Duodenal mucosa (tissue), 2 donors: Measurements from ENCODE around the gene ITGB5.

Source experiments
- H3K27ac ChIP-seq: one replicate; pipeline ENCODE4 v1.7.0; 2013; ENCODE audit warnings: low read depth, low read length
- H3K27me3 ChIP-seq, 2 donors: one replicate each; pipeline ENCODE4 v1.7.0; 2013; ENCODE audit warnings: low read length in 2 of 2, control low read depth in 1 of 2; ENCODE audit not compliant: insufficient read depth in 2 of 2, control insufficient read depth in 1 of 2
- H3K36me3 ChIP-seq, 2 donors: one replicate each; pipeline ENCODE4 v1.7.0; 2013; ENCODE audit warnings: low read length in 2 of 2, control low read depth in 1 of 2; ENCODE audit not compliant: insufficient read depth in 2 of 2, control insufficient read depth in 1 of 2
- H3K4me1 ChIP-seq, 2 donors: one replicate each; pipeline ENCODE4 v1.7.0; 2013; ENCODE audit warnings: low read length in 2 of 2, control low read depth in 1 of 2; ENCODE audit not compliant: insufficient read depth in 2 of 2, control insufficient read depth in 1 of 2
- H3K4me3 ChIP-seq, 2 donors: one replicate each; pipeline ENCODE4 v1.7.0; 2013; ENCODE audit warnings: low read length in 2 of 2, low read depth in 1 of 2
- H3K9ac ChIP-seq, 2 donors: one replicate each; pipeline ENCODE4 v1.7.0; 2013; ENCODE audit warnings: low read length in 2 of 2, low read depth in 1 of 2
- H3K9me3 ChIP-seq, 2 donors: one replicate each; pipeline ENCODE4 v1.7.0; 2013; ENCODE audit warnings: low read length in 2 of 2, control low read depth in 1 of 2; ENCODE audit not compliant: control insufficient read depth in 1 of 2

Gene ITGB5

DNA sequence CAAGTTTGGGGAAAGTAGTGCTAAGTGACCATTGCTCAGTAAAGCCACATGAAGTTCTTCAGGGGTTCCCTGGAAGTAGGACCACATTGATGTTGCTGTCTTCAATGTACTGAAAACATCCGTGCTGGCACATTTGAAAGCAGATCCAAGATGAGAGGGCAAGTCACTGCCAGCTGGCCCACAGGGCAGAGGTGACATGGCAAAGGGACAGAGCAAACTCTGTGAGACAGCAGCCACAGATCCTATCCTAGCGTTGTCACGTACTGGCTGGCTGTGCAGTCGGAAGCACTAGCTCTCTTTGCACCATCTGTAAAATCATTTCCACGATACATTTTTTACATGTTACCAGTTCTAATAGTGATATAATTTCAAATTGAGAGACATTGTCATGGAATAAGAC lies 33.6 kb upstream of the ITGB5 start:
- H3K9me3 ChIP-seq, result no peaks in the 10 kb centered on the region
- H3K4me3 ChIP-seq, result no peak overlapping the region
- no peaks in the 10 kb centered on the region for H3K27me3 ChIP-seq
- no peak overlapping the region for H3K9ac ChIP-seq
- H3K4me1 ChIP-seq, result no peaks in the 10 kb centered on the region
- H3K36me3 ChIP-seq, result peaks cover 31 to 79% of the 10 kb centered on the region in 2 donors
- no peak overlapping the region for H3K27ac ChIP-seq

DNA sequence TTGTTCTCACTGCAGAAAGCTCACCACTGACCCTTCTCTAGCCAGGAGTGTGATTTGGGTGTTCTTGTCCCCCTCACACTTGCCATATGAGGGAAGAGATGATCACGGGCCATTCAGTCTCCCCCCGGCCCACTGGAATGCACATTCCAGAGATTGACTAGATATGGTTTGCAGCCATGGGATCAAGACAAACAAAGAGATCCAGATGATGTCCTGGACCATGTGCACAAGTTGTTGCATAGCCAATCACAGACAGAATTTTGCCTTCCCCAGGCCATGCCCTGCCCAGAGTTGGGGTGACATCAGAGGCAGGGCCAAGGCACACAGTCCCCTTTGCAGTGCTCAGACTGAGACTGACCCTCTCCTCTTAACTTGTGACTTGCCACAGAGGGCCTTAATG lies 32.6 kb upstream of the ITGB5 start:
- H3K4me3 ChIP-seq, result no peak overlapping the region
- H3K27ac ChIP-seq, result no peak overlapping the region
- no peaks in the 10 kb centered on the region for H3K9me3 ChIP-seq
- H3K27me3 ChIP-seq, result no peaks in the 10 kb centered on the region
- H3K9ac ChIP-seq, result no peak overlapping the region
- peaks cover 38 to 88% of the 10 kb centered on the region in 2 donors for H3K36me3 ChIP-seq
- H3K4me1 ChIP-seq, result no peaks in the 10 kb centered on the region

DNA sequence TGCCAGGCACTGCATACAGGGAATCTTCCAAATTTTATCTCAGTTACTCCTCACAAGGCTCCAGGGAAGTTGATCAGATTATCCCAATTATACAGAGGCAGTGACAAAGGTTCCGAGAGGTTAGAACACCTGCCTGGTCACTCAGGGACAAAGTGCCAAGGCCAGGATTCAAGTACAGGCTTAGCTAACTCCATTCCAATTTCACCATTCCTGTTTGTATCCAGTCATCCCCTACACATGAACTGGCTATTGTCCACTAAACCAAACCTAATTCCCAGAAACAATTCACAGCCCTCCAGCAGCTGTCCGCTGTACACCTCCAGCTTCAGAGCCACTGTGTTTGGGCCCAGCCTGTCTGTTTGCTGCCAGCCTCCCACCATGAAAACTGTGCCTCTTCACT lies 31.4 kb upstream of the ITGB5 start:
- Histone ChIP-seq H3K27me3 (no peaks in the 10 kb centered on the region), H3K4me3 (no peak overlapping the region), H3K9ac (no peak overlapping the region), H3K36me3 (peaks cover 32 to 87% of the 10 kb centered on the region in 2 donors), H3K9me3 (no peaks in the 10 kb centered on the region), H3K27ac (no peak overlapping the region), H3K4me1 (no peaks in the 10 kb centered on the region)

DNA sequence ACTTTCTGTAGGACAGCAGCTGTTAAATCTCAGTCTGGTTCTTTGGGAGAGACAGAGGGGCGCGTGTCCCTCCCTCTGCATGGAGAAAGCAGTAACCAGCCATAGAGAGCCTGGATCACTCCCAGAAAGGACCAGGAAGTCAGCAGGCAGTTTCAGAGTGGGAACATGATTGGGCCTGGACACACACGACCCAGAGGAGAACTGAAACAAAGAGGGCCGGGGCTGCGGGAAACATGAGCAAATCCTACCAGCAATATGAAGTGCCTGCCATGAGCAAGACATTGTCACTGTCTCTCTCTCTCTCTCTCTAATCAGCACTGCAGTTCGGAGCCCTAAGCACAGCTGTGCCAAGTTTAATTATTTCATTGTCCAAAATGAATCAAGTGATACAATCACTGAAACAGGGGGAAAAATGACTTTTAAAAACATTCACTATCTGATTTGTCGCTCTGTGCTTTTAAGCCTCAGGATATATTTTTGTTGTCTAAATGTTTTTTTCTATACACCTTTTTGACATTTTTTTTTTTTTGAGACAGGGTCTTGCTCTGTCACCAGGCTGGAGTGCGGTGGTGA lies 29.8 kb upstream of the ITGB5 start:
- Histone ChIP-seq H3K36me3 (peaks cover 44 to 86% of the 10 kb centered on the region in 2 donors), H3K9ac (no peak overlapping the region), H3K9me3 (no peaks in the 10 kb centered on the region), H3K27me3 (no peaks in the 10 kb centered on the region), H3K4me1 (no peaks in the 10 kb centered on the region), H3K27ac (no peak overlapping the region), H3K4me3 (no peak overlapping the region)

DNA sequence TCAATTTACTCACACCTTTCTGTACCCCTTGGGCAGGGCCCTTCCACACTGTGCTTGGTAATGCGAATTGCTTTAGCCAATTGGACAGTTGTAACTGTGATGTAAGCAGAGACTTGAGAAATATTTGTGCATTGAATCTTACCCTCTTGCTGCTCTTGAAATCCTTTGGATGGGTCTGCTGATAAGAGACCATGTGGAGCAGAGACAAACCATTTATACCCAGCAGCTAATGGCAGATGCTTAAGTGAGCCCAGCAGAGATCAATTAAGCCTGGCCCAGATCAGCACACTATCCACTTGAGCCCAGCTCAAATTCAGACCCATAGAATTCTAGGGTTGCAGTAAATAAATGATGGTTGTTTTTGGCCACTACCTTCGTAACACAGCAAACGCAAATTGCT lies 28.1 kb upstream of the ITGB5 start:
- Histone ChIP-seq H3K27me3 (no peaks in the 10 kb centered on the region), H3K4me1 (no peaks in the 10 kb centered on the region), H3K9ac (no peak overlapping the region), H3K36me3 (peaks cover 39 to 86% of the 10 kb centered on the region in 2 donors), H3K9me3 (no peaks in the 10 kb centered on the region), H3K4me3 (no peak overlapping the region), H3K27ac (no peak overlapping the region)

DNA sequence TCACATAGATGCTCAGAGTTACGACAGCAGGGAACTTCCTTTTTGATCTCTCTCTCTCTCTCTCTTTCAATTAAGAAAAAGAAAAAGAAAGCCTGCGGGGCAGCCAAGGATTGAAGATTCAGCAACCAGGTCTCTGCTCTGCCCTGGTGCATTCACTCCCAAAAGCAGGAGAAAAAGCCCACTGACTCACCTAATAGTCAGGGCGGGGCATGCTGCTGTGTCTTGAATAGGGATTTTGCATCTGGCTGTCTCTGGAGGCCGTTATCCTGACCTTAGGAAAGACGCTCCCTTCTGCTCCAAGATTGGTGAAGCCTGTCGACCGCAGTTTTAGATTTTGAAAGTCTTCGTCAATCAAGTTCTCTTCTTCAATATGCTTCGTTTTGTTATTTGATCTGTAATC lies 20.8 kb upstream of the ITGB5 start:
- H3K9me3 ChIP-seq, result no peaks in the 10 kb centered on the region
- no peaks in the 10 kb centered on the region for H3K27me3 ChIP-seq
- no peak overlapping the region for H3K9ac ChIP-seq
- H3K4me3 ChIP-seq, result no peak overlapping the region
- peaks cover 26 to 69% of the 10 kb centered on the region in 2 donors for H3K36me3 ChIP-seq
- H3K27ac ChIP-seq, result no peak overlapping the region
- no peaks in the 10 kb centered on the region for H3K4me1 ChIP-seq

DNA sequence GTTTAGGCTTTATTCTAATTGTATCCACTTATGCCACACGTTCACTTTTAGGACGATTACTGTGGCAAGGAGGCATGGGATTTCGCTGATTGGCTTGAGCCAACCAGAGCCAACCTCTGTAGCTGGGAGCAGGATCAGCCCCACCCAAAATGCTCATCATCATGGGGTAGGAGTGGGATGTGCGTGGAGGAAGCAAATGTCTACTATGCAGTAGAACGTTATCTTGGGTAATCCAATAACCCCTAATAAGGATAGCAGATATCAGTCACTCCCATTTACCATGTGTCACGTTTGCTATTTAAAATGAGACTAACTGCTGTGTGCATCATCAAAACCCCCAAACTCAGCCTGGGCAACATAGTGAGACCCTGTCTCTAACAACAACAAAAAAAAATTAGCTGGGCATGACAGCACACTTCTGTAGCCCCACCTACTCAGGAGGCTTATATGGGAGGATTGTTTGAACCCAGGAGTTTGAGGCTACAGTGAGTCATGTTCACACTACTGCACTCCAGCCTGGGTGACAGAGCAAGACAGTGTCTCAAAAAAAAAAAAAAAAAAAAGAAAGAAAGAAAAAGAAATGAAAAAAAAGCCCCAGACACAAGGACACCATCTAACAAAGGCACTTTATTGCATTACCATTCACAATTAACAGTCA lies 17.8 kb upstream of the ITGB5 start:
- no peak overlapping the region for H3K4me3 ChIP-seq
- H3K36me3 ChIP-seq, result peaks cover 14 to 43% of the 10 kb centered on the region in 2 donors

DNA sequence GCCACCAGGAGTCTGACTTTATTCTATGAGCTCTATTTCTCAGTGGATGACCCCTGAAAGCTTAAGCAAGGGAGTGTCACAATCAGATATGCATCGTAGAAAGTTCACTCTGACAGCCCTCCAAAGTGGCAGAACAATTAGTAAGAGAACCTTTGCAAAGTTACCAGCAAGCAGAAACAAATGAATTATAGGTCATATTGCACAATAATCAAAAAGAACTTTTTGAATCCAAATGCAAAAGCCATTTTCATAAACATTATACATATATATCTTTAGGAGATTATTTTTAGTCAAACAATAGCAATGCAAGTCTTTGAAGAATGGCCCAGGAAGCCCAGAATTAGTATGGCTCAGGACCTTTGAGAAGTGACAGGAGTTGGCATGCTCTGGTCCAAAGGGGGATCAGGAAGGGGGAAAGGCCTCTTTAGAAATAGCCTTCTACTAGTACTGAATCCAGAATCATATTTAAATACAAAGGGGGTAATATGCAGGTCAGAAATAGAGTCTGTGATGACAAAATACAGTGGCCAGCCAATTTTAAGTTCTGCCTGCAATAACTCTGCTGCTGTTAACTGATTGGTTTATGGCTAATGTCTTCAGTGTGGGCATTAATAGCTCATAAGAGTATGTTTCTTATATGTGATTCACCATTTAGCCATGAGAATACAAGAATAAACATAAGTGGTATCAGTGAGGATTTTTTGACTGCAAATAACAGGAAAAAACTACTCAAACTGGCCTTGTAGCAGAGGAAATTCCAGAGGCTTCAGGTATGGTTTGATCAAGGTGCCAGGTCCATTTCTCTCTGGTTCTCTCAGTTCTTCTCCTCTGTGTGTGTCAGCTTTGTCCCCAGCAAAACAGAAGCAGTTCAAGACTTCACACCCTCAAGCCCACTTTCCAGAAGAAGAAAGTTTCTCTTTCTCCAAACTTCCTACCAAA lies 17.0 kb upstream of the ITGB5 start:
- Histone ChIP-seq H3K4me3 (no peak overlapping the region), H3K9ac (no peak overlapping the region), H3K4me1 (peaks cover 0 to 4% of the 10 kb centered on the region in 2 donors), H3K27me3 (no peaks in the 10 kb centered on the region), H3K36me3 (peaks cover 14 to 36% of the 10 kb centered on the region in 2 donors), H3K27ac (no peak overlapping the region), H3K9me3 (no peaks in the 10 kb centered on the region)

More for the DNA sequence above, 17.8 kb upstream of the ITGB5 start:
- H3K9me3 ChIP-seq, result no peaks in the 10 kb centered on the region
- no peak overlapping the region for H3K27ac ChIP-seq
- no peak overlapping the region for H3K9ac ChIP-seq
- H3K27me3 ChIP-seq, result no peaks in the 10 kb centered on the region
- H3K4me1 ChIP-seq, result peaks cover 0 to 4% of the 10 kb centered on the region in 2 donors

DNA sequence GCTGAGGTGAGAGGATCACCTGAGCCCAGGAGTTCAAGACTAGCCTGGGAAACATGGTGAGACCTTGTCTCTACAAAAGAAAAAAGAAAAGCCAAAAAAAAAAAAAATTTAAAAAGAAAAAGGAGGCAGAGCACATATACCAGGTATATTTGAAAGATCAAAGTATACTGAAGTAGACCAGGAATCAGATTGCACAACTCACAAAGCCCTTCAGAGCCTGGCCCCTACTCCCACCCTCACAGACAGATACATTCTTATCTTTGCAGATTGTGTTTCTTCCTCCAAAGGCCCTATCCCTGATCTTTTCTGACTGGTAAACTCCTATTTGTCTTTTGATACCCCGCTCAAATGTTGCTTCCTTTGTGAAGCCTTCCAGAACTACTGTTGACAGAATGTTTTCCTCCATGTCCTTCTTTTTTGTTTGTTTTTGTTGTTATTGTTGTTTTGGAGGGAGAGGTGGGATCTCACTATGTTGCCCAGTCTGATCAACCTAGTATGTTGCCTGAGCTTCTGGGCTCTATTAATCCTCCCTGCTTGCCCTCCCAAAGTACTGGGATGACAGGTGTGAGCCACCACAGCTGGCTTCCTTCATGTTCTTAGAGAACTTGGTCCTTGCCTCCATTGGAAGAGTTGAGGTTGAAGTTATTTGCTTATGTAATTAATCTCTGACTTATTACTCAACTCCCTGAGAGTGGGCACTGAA lies 9.8 kb upstream of the ITGB5 start:
- H3K27ac ChIP-seq, result no peak overlapping the region
- peaks cover 0 to 4% of the 10 kb centered on the region in 2 donors for H3K4me1 ChIP-seq

More for the DNA sequence above, 9.8 kb upstream of the ITGB5 start:
- no peaks in the 10 kb centered on the region for H3K36me3 ChIP-seq
- no peak overlapping the region for H3K4me3 ChIP-seq
- no peaks in the 10 kb centered on the region for H3K27me3 ChIP-seq
- no peak overlapping the region for H3K9ac ChIP-seq
- H3K9me3 ChIP-seq, result no peaks in the 10 kb centered on the region
